GM21723 (cell line): ENCODE measurements around the gene KPNA2.

Experiments
- ATAC-seq: cut with Tn5 transposase; IDR thresholded peaks from one replicate; pipeline ENCODE4 v1.9.1; 2021; ENCODE audit warnings: mild to moderate bottlenecking, moderate library complexity; ENCODE audit not compliant: unreplicated experiment

The KPNA2 gene

DNA sequence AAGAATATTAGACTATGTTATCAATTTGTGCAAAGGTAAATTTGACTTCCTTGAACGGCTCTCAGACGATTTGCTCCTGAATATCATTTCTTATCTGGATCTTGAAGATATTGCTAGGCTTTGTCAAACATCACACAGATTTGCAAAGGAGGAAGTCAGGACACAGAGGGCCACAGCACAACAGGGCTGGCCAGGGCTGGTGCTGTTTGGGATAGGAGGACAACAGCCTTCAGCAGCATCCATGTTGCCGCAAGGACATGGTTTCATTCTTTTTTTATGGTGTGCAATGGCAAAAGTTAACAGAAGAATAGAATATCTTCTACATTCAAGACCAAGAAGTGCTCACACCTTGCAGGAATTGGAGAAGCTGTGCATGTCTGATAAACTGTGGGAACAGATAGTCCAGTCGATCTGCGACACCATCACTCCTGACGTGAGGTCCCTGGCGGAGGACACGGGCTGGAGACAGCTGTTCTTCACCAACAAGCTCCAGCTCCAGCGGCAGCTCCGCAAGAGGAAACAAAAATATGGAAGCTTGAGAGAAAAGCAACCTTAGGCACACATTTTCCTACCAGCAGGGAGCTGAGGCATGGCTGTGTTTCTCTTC lies 59.8 kb downstream of the KPNA2 start:
- ATAC-seq: no peak

DNA sequence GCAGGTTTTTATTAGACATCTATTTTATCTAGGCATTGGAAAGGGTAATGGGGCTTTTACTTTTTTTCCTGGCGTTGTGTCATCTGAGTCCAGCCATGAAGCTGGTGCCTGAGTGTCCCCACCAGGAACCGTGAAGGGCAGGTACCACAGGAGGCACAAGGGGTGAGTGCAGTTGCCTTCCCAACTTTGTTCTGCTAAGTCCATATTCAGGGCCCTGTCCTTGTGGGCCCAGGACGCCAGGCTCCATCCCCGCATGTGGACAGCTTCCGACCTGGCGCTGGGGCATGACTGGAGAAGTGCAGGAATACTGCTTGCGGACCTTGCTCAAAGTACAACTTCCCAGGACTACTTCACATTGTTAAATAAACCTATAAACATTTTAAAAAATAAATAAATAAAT lies 60.6 kb downstream of the KPNA2 start:
- no peak for ATAC-seq
